NCI-H146 treated with DMSO at 0.1 percent for 48 hours (cell line): ENCODE measurements around the gene CCDC142.
"Not testable (repeated sequence)": the region's sequence is repeated elsewhere in the genome, so short reads cannot be mapped to it uniquely, and the experiment has no call there.

ENCODE experiments used
- DNase-seq: peaks from one replicate; lab custom pipeline; 2025; ENCODE audit not compliant: unreplicated experiment; lab: John Stamatoyannopoulos, UW

The CCDC142 gene

GRCh38 chr2:74442483-74443297, 40.1 kb downstream of the CCDC142 start:
- DNase-seq: not testable (repeated sequence)

GRCh38 chr2:74441690-74442482, 40.9 kb downstream of the CCDC142 start, which contains the start of gene RTKN:
RTKN (minus strand) TSS chr2:74441937; CDS start chr2:74441816, 121 bp downstream.
- no peak for DNase-seq

- DNase-seq: no peak
Measured at GRCh38 chr2:74441170-74441689, 41.6 kb downstream of the CCDC142 start.

- DNase-seq: peak; percentile 63
Measured at GRCh38 chr2:74440378-74441169, 42.2 kb downstream of the CCDC142 start.

GRCh38 chr2:74439803-74440377, 42.9 kb downstream of the CCDC142 start:
- DNase-seq: no peak

GRCh38 chr2:74439373-74439772, 43.4 kb downstream of the CCDC142 start:
- DNase-seq: no peak

GRCh38 chr2:74438248-74438647, 44.5 kb downstream of the CCDC142 start:
- no peak for DNase-seq

GRCh38 chr2:74436848-74437695, 45.7 kb downstream of the CCDC142 start:
- no peak for DNase-seq

- no peak for DNase-seq
Measured at GRCh38 chr2:74436111-74436805, 46.5 kb downstream of the CCDC142 start.

GRCh38 chr2:74430502-74430901, 52.3 kb downstream of the CCDC142 start:
- no peak for DNase-seq

- DNase-seq: no peak
Measured at GRCh38 chr2:74429487-74430451, 53.0 kb downstream of the CCDC142 start.

- no peak for DNase-seq
Measured at GRCh38 chr2:74428675-74429074, 54.1 kb downstream of the CCDC142 start.

- DNase-seq: no peak
Measured at GRCh38 chr2:74427551-74427950, 55.2 kb downstream of the CCDC142 start.

GRCh38 chr2:74426181-74426758, 56.5 kb downstream of the CCDC142 start:
- DNase-seq: no peak

- DNase-seq: no peak
Measured at GRCh38 chr2:74425523-74425922, 57.3 kb downstream of the CCDC142 start.

- no peak for DNase-seq
Measured at GRCh38 chr2:74424995-74425406, 57.8 kb downstream of the CCDC142 start.

GRCh38 chr2:74424139-74424992, 58.4 kb downstream of the CCDC142 start:
- no peak for DNase-seq
